ENCODE results near the gene ADNP. TPM values are rescaled to one million over a fixed set of nuclear protein-coding genes. Genes with fewer than 3 reads are reported as not detected.
"Not testable (repeated sequence)": the region's sequence is repeated elsewhere in the genome, so short reads cannot be mapped to it uniquely, and the experiment has no call there.

Gene ADNP
- total RNA-seq = 10 to 100 TPM; 51.4 to 67.2 (median 55.4) TPM

DNA sequence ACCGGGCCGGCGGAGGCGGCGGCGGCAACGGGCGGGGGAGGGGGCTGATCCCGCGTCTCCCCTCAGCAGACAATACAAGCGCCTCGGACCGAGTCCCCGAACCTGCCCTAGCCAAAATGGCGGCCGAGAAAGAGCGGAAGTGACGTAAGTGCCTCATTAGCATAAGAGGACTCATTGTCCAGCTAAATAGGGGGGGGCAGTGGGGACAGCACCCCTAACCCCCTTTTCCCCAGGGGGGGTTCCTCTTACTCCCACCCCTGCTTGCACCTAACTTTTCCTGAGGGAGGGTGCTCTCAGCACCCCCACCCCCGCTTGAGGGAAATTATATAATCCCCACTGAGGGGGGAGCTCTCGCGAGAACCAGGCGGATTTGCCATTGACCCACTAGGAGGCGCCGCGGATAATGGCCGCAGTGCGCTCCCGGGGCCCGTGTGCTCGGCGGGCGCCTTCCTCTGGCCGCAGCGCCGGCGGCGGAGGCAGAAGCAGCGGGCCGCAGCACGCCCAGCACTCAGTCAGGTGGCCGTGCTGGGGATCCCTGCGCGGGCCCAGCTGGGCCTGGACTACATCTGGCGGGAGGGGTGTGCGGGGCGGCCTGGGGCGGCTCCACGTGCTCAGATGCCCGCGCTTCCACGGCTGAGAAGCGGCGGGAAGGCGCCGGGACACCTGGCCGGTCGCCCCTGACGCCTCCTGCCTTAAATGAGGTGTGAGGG lies at the start of gene ADNP:
ADNP (minus strand) TSS at position 132 of the 710 bp plus-strand sequence. CDS start 27,441 bp downstream, outside the sequence.
- Histone ChIP-seq H3K27me3 (no peaks in the 10 kb centered on the region), H3K4me3 (peak within 1 kb of the TSS; percentile 90 to 100), H3K9me3 (no peaks in the 10 kb centered on the region), H3K36me3 (peaks cover 0 to 35% of the 10 kb centered on the region in 2 donors), H3K4me1 (peaks cover 3 to 46% (median 15%) of the 10 kb centered on the region in 3 donors), H3K27ac (peak within 1 kb of the TSS; percentile 97 to 99 (median 98))
- peak; percentile 57 to 80 for TF ChIP-seq POLR2A (IDR thresholded peaks at IDR 0.05)
- TF ChIP-seq POLR2AphosphoS5 (IDR thresholded peaks at IDR 0.05) = peak; percentile 80
- no peak for TF ChIP-seq EP300 (IDR thresholded peaks at IDR 0.05)
- TF ChIP-seq CTCF (IDR thresholded peaks at IDR 0.05) = peak; percentile 71 to 91 (median 90)
- 0% methylated on average over 1 of the region's 58 CpGs; no CpG with 5 or more reads in 1 of the 2 donors for WGBS, 2 donors (ENCODE audit: low coverage in 1 of 2)
- ATAC-seq = peak; percentile 93

DNA sequence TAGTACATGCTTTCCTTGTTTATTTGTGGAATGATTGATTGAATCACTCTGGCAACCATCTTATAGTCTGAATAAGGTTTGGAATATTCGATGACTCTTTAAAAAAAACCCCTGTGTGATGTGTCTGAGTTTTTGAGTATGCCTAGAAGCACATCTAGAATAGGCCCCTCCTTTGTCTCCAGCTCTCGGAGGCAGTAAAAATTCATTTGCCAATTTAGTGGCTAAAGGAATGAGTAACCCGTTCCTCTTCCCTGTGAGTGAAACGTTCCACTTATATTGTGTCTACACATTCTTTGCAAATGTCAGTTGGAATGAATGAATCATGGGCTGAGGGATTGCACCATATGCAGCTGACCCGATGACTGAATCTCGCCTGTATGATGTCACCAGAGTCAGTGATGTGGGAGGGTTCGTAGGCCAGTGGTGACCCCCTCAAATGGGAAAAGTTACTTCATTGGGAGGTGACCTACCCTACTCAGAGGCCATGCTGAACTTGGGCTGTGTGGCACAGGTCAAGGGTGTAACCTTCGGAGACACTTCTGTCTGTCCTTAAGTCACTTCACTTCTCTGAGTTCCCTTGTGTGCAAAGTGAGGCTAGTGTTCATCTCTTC lies 48.9 kb upstream of the ADNP start:
- WGBS, 2 donors (ENCODE audit: low coverage in 1 of 2) = 5 to 41% methylated on average over 4 to 5 of the region's 8 CpGs
- Histone ChIP-seq H3K27me3 (peaks cover 92% of the 10 kb centered on the region), H3K27ac (peak overlapping the region in 2 of 4 donors; percentile 24 to 50), H3K4me3 (no peak overlapping the region), H3K4me1 (peaks cover 0 to 8% (median 0%) of the 10 kb centered on the region in 3 donors), H3K9me3 (no peaks in the 10 kb centered on the region), H3K36me3 (no peaks in the 10 kb centered on the region)
- TF ChIP-seq CTCF (IDR thresholded peaks at IDR 0.05) (no peak), POLR2AphosphoS5 (IDR thresholded peaks at IDR 0.05) (peak; percentile 83)
- peak; percentile 75 for ATAC-seq

- ATAC-seq, H3K4me3 ChIP-seq, H3K4me1 ChIP-seq, H3K9me3 ChIP-seq, H3K27ac ChIP-seq, H3K36me3 ChIP-seq: not testable (repeated sequence)
- WGBS, 2 donors (ENCODE audit: low coverage in 1 of 2) = 84 to 100% methylated on average over 2 to 4 of the region's 4 CpGs
- H3K27me3 ChIP-seq = peaks cover 75% of the 10 kb centered on the region
These were observed 47.3 kb upstream of the ADNP start for GRCh38 chr20:50978533-50978932.

DNA sequence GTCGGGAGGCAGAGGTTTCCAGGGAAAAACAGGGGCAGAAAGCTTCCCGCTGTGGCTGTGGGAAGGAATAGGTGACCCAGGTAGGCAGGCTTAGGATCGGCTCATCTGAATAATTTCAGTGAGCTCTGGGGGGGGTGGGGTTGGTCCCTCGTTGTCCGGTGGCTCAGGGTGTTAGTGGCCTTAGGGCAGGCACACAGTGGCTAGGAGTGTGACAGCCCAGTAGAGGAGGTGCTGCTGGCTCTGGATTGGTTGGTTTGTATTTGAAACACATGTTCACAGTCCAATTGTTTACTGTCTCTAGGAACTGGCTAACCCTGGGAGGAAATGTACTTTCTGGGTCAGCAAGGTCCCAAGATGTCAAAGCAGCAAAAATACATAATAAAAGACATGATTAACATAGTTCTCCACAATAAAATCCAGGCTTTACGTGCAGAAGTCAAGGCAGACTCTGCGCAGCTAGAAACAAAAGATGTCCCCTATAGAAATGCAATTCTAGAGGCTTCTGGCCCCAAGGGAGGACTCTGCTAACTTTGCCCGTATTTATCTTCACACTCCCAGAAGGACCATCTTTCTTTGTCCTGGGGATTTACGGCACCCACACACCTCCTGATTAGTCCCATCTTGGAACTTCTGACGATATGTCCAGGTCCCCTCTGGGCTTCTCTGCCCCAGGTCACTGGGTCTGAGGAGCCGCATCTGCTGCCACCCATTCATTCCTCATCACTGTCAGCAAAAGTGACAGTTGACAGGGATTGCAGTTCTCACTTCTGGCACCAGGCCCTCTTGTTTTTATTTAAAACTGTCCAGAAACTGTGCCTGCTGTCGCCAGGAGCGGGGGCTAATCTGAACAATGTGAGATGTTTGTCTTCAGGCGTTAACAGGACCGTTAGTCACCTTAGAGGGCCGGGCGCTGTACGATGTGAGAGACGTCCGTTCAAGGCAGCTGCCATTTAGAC lies 46.1 kb upstream of the ADNP start:
- Histone ChIP-seq H3K27ac (no peak overlapping the region), H3K36me3 (no peaks in the 10 kb centered on the region), H3K9me3 (no peaks in the 10 kb centered on the region), H3K4me1 (peaks cover 0 to 8% (median 0%) of the 10 kb centered on the region in 3 donors), H3K4me3 (no peak overlapping the region), H3K27me3 (peaks cover 67% of the 10 kb centered on the region)
- 33 to 52% methylated on average over 6 to 19 of the region's 20 CpGs for WGBS, 2 donors (ENCODE audit: low coverage in 1 of 2)
- no peak for TF ChIP-seq CTCF (IDR thresholded peaks at IDR 0.05)
- TF ChIP-seq POLR2A (IDR thresholded peaks at IDR 0.05) = no peak
- TF ChIP-seq EP300 (IDR thresholded peaks at IDR 0.05) = no peak
- no peak for TF ChIP-seq POLR2AphosphoS5 (IDR thresholded peaks at IDR 0.05)
- ATAC-seq = no peak

DNA sequence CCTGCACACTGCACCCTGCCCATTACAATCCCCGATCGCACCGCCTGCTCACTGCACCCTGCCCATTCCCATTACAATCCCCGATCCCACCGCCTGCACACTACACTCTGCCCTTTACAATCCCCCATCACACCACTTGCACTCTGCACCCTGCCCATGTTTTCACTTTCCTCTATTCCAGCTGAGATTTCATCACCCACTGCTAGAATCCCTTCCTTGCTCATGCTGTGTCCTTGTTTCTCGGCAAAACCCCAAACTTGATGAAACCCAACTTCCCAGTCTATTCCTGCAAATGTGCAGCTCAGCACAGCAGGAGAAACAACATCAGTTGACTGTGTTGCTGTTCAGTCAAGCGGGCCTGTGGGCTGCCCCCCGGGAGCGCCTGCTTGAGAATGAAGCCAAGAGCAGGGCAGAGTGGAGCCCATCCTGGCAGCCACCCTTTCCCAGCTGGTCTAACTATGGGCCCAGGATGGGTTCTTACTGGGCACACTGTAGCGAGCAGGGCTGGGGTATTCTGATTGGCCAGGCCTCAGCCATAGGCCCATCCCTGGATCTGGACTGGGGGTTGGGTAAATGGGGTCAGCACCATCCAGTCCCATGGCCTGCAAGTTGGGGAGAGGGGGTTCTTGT lies 44.6 kb upstream of the ADNP start:
- Histone ChIP-seq H3K27me3 (peaks cover 53% of the 10 kb centered on the region), H3K4me1 (peaks cover 0 to 1% (median 0%) of the 10 kb centered on the region in 3 donors), H3K36me3 (no peaks in the 10 kb centered on the region), H3K4me3 (no peak overlapping the region), H3K27ac (no peak overlapping the region), H3K9me3 (no peaks in the 10 kb centered on the region)
- TF ChIP-seq CTCF (IDR thresholded peaks at IDR 0.05) (no peak), EP300 (IDR thresholded peaks at IDR 0.05) (no peak), POLR2A (IDR thresholded peaks at IDR 0.05) (no peak), POLR2AphosphoS5 (IDR thresholded peaks at IDR 0.05) (no peak)
- no peak for ATAC-seq
- WGBS, 2 donors (ENCODE audit: low coverage in 1 of 2) = 94 to 96% methylated on average over 5 to 6 of the region's 10 CpGs

Data from gastroesophageal sphincter (tissue), 4 donors.